ENCODE measurements around the gene C10orf90. TPM values are rescaled to one million over a fixed set of nuclear protein-coding genes. Genes with fewer than 3 reads are reported as not detected.

The C10orf90 gene
- total RNA-seq, 1 donor from 2014 or later = not detected

DNA sequence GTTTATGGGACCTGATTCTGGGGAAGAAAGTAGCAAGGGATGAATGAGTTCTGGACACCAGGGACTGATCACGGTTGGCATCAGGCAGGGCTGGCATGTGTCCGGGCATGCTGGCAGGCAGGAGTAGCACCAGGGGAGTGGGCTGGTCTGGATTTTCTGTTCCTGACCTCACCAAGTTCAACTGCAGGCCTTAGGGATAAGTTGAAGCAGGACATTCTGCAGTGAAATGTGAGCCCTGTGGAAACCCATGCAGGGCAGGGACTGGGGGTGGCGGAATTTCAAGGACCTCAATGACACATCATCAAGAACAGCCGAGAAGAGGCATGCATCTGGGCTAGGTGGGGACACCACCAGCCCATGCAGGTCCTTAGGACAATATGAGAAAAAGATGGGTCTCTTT, 202.0 kb downstream of the C10orf90 start:
- intact Hi-C loops (cut with micrococcal nuclease) = no loop called here

GRCh38 chr10:126465771-126466170, 204.7 kb downstream of the C10orf90 start:
- intact Hi-C loops (cut with micrococcal nuclease) = no loop called here

DNA sequence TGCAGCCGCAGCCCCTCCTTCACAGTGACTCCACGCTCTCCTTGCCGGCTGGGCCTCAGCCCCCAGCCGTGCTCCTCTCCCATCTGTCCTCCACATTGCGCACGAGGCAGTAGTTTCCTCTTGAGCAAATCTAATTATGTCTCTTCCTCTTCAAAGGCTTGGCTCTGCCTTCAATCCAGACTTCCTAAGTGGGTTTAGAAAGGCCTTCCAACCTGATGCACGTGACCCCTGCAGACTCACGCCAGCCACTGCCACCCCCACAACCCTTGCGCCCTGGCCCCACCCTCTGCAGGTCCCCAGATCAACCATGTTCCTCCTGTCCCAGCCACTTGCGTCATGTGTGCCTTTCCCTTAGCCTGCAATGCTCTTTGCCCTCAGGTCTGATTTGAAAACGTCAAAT, 207.2 kb downstream of the C10orf90 start:
- intact Hi-C loops (cut with micrococcal nuclease) = no loop called here

DNA sequence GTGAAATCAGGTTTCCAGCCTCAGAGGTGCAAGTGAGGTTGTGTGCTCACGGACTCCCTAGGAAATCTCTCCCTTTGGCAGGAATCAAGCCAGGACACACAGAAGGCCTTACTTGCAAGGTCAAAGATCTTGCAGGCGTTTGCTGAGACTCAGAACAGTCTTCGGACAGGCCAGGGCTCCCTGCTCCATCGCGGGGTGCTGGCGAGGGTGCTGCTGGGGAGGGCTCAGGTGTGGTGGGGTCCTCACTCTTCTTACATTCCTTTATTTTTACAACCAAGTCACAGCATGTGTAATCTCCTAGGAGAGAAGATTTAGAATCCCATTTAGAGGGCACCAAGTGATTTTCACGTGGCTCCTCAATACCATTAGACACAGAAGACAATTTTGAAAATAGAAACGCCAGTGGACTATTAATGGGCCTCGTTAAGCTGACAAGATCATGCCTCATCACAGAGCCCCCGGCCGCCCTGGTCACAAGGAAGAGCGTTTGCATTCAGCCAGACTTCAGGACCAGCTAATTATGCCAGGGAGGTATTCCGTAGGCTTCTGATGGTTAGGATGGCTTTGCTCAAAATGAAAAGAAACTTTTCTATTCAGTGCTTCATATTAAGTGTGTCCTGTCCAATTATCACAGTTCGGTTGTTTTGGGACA, 209.1 kb downstream of the C10orf90 start:
- intact Hi-C loops (cut with micrococcal nuclease) = no loop called here

GRCh38 chr10:126459878-126460481, 210.5 kb downstream of the C10orf90 start:
- intact Hi-C loops (cut with micrococcal nuclease) = no loop called here

DNA sequence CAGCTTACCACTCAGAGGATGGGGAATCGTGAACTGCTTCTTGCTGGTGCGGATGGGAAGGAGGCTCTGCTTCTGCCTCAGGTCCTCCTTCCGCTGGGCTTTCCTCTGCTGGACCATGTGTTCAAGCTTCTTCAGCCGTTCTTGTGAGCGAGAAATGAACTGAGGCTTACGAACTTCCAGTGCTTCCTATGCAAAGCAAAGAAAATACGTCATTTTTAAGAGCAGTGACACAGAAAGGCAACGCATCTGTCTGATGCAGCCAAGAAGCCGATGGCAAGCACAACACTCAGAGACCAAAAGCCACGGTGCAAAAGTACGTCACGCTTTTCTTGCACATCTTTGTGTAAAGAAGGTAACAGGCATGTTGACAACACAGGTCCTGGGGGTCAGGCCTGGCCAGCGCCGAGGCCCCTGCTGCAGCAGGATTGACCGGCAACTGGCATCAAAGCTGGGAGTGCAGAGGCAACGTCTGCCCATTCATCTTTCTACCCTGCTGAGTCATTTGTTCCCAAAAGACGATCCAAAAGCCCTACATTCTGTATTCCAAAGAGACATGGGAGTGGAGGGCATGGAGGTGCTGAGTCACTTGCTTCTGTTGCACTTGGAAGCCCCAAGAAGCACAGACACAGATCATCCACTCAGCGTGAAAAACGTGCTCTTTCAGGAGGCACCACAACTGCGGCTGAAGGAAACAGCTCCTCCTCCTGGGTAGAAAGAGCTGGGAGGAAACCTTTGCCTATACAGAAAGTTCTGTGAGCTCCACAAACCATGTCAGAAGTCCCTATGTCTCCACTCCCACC, 211.3 kb downstream of the C10orf90 start:
- intact Hi-C loops (cut with micrococcal nuclease) = no loop called here

GRCh38 chr10:126458466-126458865, 212.0 kb downstream of the C10orf90 start:
- intact Hi-C loops (cut with micrococcal nuclease) = no loop called here

DNA sequence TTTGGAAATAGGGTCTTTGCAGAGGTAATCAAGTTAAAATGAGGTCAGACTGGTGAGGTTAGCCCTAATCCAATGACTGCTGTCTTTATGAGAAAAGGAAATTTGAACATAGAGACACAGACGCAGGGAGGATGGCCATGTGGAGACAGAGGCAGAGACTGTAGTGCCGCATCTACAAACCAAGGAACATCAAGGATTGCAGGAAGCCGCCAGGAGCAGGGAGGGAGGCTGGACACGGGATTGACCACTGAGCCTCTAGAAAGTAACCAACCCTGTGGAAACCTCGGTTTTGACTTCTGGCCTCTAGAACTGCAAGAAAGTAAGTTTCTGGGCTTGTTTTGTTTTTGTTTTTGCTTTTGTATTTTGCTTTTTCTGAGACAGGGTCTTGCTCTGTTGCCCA, 213.9 kb downstream of the C10orf90 start:
- intact Hi-C loops (cut with micrococcal nuclease) = no loop called here

GRCh38 chr10:126455766-126456405, 214.6 kb downstream of the C10orf90 start:
- intact Hi-C loops (cut with micrococcal nuclease) = no loop called here

DNA sequence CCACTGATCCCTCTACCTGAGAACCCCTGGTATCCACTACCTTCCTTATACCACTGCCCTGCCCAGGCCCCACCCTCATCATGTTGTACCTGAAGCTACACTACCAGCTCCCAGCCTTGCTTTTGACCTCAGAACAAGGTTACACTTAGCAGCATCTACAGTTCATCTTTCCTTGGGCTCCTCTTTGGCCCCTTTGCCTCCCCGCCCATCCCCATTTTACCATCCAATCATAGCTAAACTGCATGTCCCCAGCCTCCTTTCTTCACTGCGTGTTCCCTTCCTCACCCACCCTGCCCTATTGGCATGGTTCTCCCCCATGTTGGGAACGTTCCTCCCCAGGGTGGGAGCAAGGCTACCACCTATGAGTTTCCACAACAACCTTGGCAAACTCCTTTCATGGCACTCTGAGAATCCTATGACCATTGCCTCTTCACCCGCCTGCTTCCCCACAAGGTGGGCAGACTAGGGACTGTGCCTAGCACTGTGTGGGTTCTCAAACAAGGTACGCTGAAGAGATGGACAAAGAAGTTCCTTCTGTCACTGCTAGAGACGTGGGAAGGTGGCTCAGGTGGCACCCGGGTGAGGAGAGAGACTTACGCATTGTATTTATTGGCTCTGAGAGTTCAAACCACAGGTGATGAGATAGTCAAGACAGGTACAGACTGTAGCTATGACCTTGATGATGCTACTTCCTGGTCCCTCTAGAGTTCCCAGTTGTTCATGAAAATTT, 215.3 kb downstream of the C10orf90 start:
- intact Hi-C loops (cut with micrococcal nuclease) = no loop called here

- intact Hi-C loops (cut with micrococcal nuclease) = no loop called here
Measured at GRCh38 chr10:126454045-126454751, 216.3 kb downstream of the C10orf90 start.

GRCh38 chr10:126452245-126452644, 218.2 kb downstream of the C10orf90 start:
- intact Hi-C loops (cut with micrococcal nuclease) = no loop called here

- intact Hi-C loops (cut with micrococcal nuclease) = no loop called here
Measured at GRCh38 chr10:126448091-126448490, 222.4 kb downstream of the C10orf90 start.

GRCh38 chr10:126439942-126440341, 230.6 kb downstream of the C10orf90 start:
- intact Hi-C loops (cut with micrococcal nuclease) = no loop called here

DNA sequence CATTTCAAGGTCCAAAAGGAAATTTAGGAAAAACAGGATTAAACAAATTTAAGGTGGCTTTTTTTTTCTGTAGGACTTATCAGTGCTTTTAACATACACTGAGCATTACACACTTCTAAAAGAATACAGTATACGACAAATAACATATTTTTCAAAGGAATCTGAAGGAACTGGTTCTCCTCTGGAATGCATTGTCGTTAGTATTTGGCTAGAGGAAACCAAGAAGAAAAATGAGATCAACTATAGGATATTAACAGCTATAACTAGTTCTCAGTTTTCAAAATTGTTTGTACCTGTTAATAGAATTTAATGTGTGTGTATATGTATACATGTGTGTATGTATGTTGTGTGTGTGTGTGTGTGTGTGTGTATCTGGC, 232.1 kb downstream of the C10orf90 start:
- intact Hi-C loops (cut with micrococcal nuclease) = no loop called here

- intact Hi-C loops (cut with micrococcal nuclease) = no loop called here
Measured at GRCh38 chr10:126437635-126438406, 232.7 kb downstream of the C10orf90 start.

DNA sequence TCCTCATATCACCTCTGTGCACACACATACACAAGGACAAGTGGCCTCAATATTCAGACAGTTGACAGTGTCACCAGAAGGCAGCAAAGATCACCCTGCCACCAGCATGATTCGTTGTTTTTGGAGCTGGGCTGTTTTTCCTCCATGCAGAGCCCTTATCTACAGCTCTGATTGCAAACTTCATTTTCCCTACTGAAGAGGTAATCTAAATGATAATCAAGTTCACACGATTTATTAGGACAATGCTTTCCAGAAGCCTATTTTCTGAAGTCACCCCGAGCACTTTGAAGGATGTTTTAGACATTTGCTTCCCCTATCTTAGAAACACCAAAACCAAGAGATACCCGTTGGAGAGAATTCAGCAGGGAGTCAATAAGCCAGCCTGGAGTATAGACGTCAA, 236.3 kb downstream of the C10orf90 start:
- intact Hi-C loops (cut with micrococcal nuclease) = no loop called here

- intact Hi-C loops (cut with micrococcal nuclease) = no loop called here
Measured at GRCh38 chr10:126433351-126433750, 237.1 kb downstream of the C10orf90 start.

GRCh38 chr10:126432507-126432906, 238.0 kb downstream of the C10orf90 start:
- intact Hi-C loops (cut with micrococcal nuclease) = no loop called here

DNA sequence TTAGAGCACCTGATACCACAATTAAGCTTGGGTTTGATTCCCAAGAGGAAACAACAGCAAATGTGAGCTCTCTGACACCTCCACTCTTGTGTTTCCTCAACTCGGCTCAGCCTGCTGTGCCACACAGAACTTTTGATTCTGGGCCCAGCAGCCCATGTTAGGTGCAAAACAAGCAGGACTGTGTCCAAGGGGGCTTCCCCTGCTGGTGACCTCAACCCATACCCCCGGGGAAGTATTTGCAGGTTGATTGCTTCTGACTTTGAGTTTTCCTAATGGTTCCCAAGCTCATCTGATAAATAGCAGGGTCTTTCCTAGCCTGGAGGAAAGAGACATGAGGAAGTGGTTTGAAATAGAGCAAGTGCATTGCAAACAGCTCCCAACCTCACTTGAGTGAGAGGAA, 238.7 kb downstream of the C10orf90 start:
- intact Hi-C loops (cut with micrococcal nuclease) = no loop called here
